Spleen (tissue), 11 donors: ENCODE results near the gene DOCK9. TPM values are rescaled to one million over a fixed set of nuclear protein-coding genes. Genes with fewer than 3 reads are reported as not detected.
A peak's percentile ranks its signal among the peaks of the same experiment; 100 is the strongest.

Experiments
- DNase-seq: peaks from one replicate; pipeline ENCODE4 v3.0.0-alpha.2; 2020
- H3K27ac ChIP-seq, 8 donors: fragments of 200-600 bp; sonication (generic) in 7 of 8; 1 replicate in 4 of 8; 2 replicates in 4 of 8; pipeline versions ENCODE4 v1.5.0 to v1.8.0; 2016 to 2021; ENCODE audit warnings: inconsistent platforms in 4 of 8, mild to moderate bottlenecking in 4 of 8, moderate library complexity in 1 of 8
- H3K27me3 ChIP-seq, 7 donors: fragments of 200-600 bp; sonication (generic) in 6 of 7; replicated peaks in 1 of 7; 1 replicate in 4 of 7; 2 replicates in 3 of 7; pipeline versions ENCODE4 v1.5.0 to v1.8.0; 2016 to 2021; ENCODE audit warnings: inconsistent platforms in 3 of 7, mild to moderate bottlenecking in 1 of 7
- H3K36me3 ChIP-seq, 6 donors: fragments of 200-600 bp; sonication (generic) in 5 of 6; 1 replicate in 4 of 6; 2 replicates in 2 of 6; pipeline versions ENCODE4 v1.5.0 to v1.8.0; 2016 to 2021; ENCODE audit warnings: inconsistent platforms in 2 of 6
- H3K4me1 ChIP-seq, 6 donors: fragments of 200-600 bp; sonication (generic) in 5 of 6; 1 replicate in 3 of 6; 2 replicates in 3 of 6; pipeline versions ENCODE4 v1.5.0 to v1.8.0; 2016 to 2021; ENCODE audit warnings: inconsistent platforms in 3 of 6
- H3K4me3 ChIP-seq, 8 donors: fragments of 200-600 bp; sonication (generic) in 7 of 8; 1 replicate in 4 of 8; 2 replicates in 4 of 8; pipeline versions ENCODE4 v1.5.0 to v1.8.0; 2016 to 2021; ENCODE audit warnings: inconsistent platforms in 4 of 8, mild to moderate bottlenecking in 4 of 8, moderate library complexity in 2 of 8
- H3K9me3 ChIP-seq, 8 donors: fragments of 200-600 bp; sonication (generic) in 7 of 8; 1 replicate in 4 of 8; 2 replicates in 4 of 8; pipeline versions ENCODE4 v1.5.0 to v1.8.0; 2016 to 2021; ENCODE audit warnings: inconsistent platforms in 4 of 8
- POLR2A ChIP-seq, 3 donors: fragments of 450-650 bp; IDR thresholded peaks; one replicate each; pipeline ENCODE4 v1.5.1; 2017; ENCODE audit warnings: antibody characterized with exemption in 3 of 3, mild to moderate bottlenecking in 1 of 3
- POLR2AphosphoS5 ChIP-seq, 3 donors: sonication (generic); formaldehyde crosslinking; IDR thresholded peaks; one replicate each; pipeline ENCODE4 v1.5.1; 2017; ENCODE audit warnings: antibody characterized with exemption in 3 of 3
- WGBS, 5 donors: extraction: QIAGEN DNeasy Blood & Tissue Kit in 3 of 5; methylation state at CpG; one replicate each; pipeline versions ENCODE4 v1.1.5 to v1.1.7; 2013 to 2018; 5-methylcytosine and 5-hydroxymethylcytosine counted together
- intact Hi-C: fragments of 100-400 bp; cut with DNase I; formaldehyde crosslinking; loops from one replicate; pipeline ENCODE4 v1.15.0; 2023; ENCODE audit warnings: low total_unique reads
- polyA plus RNA-seq, 3 donors: library from polyadenylated mRNA; stranded (reverse); fragments of 200-250 nt; gene quantifications; one replicate each; pipeline ENCODE4 v1.2.1, GENCODE V29; 2013
- total RNA-seq, 7 donors: library from RNA; depleted of rRNA in 3 of 7; stranded (reverse); fragments of >200 nt in 3 of 7; fragmentation: NEBNext Ultra II Directional in 4 of 7; extraction: Animal tissue kit (Norgen Biotek cat#: 25700) in 4 of 7; gene quantifications; one replicate each; pipeline versions ENCODE4 v1.1.0 to v1.2.1, GENCODE V29; 2016 to 2021
- TF ChIP-seq, protein P1 (sequence below), 11 experiments: fragments of 200-600 bp in 7 of 11; fragments of 450-650 bp in 4 of 11; sonication (generic) in 4 of 11; IDR thresholded peaks in 8 of 11; conservative IDR thresholded peaks in 3 of 11; 1 replicate in 7 of 11; 2 replicates in 4 of 11; pipeline versions ENCODE4 v1.4.0 to v1.8.0; 2016 to 2021; ENCODE audit warnings: antibody characterized with exemption in 11 of 11, inconsistent platforms in 4 of 11, mild to moderate bottlenecking in 1 of 11
- donor health status: healthy with polysubstance abuse.
- donor health status: DM: no; HTN: no; CAD: no; lungs with moderate emphysema.
- donor health status: DM: no; HTN: no; CAD: no.
- donor health status: Bipolar disorder and iron deficiency.
- donor health status: healthy.
- donor health status: DM: no; HTN: no; CAD: no.
- donor health status: DM: yes; HTN: yes; CAD: no.

The DOCK9 gene
- total and polyA plus RNA-seq, 10 donors = 6.9 to 53.3 (median 47.6) TPM

DNA sequence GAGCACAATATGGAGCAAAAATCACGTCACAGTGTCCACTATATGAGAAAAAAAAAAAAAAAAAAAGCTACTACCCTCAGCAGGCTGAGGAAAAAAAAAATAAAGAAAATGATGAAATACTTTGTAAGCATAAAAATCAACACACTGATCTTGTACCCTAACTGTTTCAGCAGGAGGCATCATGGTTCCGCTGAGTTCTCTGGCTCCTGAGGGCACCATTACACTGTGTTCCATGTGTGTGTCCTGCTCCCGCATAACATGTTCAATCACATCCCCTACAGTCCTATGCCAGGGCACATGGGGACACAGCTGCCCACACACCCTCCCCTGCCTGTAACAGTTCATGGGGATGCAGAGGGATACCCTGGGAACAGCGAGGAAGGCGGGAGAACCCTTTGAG lies 33.5 kb downstream of the DOCK9 start:
- Histone ChIP-seq H3K4me1 (peaks cover 0 to 11% (median 0%) of the 10 kb centered on the region in 6 donors), H3K9me3 (no peaks in the 10 kb centered on the region), H3K27me3 (no peaks in the 10 kb centered on the region), H3K4me3 (no peak overlapping the region), H3K27ac (no peak overlapping the region), H3K36me3 (no peaks in the 10 kb centered on the region)
- TF ChIP-seq, protein P1, sequence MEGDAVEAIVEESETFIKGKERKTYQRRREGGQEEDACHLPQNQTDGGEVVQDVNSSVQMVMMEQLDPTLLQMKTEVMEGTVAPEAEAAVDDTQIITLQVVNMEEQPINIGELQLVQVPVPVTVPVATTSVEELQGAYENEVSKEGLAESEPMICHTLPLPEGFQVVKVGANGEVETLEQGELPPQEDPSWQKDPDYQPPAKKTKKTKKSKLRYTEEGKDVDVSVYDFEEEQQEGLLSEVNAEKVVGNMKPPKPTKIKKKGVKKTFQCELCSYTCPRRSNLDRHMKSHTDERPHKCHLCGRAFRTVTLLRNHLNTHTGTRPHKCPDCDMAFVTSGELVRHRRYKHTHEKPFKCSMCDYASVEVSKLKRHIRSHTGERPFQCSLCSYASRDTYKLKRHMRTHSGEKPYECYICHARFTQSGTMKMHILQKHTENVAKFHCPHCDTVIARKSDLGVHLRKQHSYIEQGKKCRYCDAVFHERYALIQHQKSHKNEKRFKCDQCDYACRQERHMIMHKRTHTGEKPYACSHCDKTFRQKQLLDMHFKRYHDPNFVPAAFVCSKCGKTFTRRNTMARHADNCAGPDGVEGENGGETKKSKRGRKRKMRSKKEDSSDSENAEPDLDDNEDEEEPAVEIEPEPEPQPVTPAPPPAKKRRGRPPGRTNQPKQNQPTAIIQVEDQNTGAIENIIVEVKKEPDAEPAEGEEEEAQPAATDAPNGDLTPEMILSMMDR (IDR thresholded peaks at IDR 0.05 in 8 of 11, conservative IDR thresholded peaks at IDR 0.05 in 3 of 11) = no peak
- TF ChIP-seq POLR2A (IDR thresholded peaks at IDR 0.05) (no peak), POLR2AphosphoS5 (IDR thresholded peaks at IDR 0.05) (no peak)
- WGBS, 5 donors = 93 to 99% (median 95%) methylated on average over 5 of the region's 5 CpGs
- intact Hi-C loops = no loop called here
- peak; percentile 27 for DNase-seq

DNA sequence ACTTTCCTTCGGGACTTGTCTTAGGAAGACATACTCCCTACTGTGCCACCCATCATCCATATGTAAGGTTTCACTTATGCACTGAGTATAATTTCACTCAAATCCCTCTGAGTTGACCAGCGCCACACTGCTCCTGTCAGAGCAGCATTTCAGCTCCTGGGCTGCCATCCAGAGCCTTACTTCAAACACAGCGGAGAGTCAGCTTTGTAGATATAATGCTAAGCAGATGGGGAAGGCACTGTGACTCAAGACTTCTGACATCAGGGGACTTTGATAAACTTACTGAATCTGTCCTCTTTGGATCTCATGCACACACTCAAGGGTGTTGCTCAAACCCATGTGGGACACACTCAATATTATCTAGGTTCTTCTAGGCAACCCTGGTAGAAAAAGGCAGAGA lies 34.9 kb downstream of the DOCK9 start:
- Histone ChIP-seq H3K4me1 (peaks cover 0 to 11% (median 0%) of the 10 kb centered on the region in 6 donors), H3K9me3 (no peaks in the 10 kb centered on the region), H3K4me3 (no peak overlapping the region), H3K27me3 (no peaks in the 10 kb centered on the region), H3K27ac (no peak overlapping the region), H3K36me3 (no peaks in the 10 kb centered on the region)
- whole genome bisulfite sequencing, 5 donors = 92 to 98% (median 97%) methylated on average over 3 of the region's 3 CpGs
- DNase-seq = peak; percentile 13
- TF ChIP-seq POLR2AphosphoS5 (IDR thresholded peaks at IDR 0.05) = no peak
- no peak for TF ChIP-seq POLR2A (IDR thresholded peaks at IDR 0.05)
- TF ChIP-seq, protein P1 (IDR thresholded peaks at IDR 0.05 in 8 of 11, conservative IDR thresholded peaks at IDR 0.05 in 3 of 11) = no peak
- intact Hi-C loops = no loop called here

DNA sequence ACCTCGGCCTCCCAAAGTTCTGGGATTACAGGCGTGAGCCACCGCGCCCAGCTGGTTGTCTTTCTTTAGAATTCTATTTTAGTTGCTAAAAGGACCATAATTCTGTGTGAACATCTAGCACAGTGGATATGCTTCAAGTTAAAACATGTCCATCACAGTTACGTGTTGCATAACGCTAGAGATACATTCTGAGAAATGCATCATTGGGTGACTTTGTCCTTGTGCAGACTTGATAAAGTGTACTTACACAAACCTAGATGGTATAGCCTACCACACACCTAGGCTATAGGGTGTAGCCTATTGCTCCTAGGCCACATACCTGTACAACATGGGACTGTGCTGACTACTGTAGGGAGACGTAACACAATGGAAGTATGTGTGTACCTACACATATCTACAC lies 35.4 kb downstream of the DOCK9 start:
- Histone ChIP-seq H3K27ac (no peak overlapping the region), H3K4me3 (no peak overlapping the region), H3K27me3 (no peaks in the 10 kb centered on the region), H3K36me3 (no peaks in the 10 kb centered on the region), H3K9me3 (no peaks in the 10 kb centered on the region), H3K4me1 (peaks cover 0 to 6% (median 0%) of the 10 kb centered on the region in 6 donors)
- TF ChIP-seq, protein P1 (IDR thresholded peaks at IDR 0.05 in 8 of 11, conservative IDR thresholded peaks at IDR 0.05 in 3 of 11) = no peak
- TF ChIP-seq POLR2AphosphoS5 (IDR thresholded peaks at IDR 0.05) = no peak
- TF ChIP-seq POLR2A (IDR thresholded peaks at IDR 0.05) = no peak
- DNase-seq = peak; percentile 9
- intact Hi-C loops = no loop called here
- WGBS, 5 donors = 96 to 99% (median 97%) methylated on average over 7 of the region's 7 CpGs

DNA sequence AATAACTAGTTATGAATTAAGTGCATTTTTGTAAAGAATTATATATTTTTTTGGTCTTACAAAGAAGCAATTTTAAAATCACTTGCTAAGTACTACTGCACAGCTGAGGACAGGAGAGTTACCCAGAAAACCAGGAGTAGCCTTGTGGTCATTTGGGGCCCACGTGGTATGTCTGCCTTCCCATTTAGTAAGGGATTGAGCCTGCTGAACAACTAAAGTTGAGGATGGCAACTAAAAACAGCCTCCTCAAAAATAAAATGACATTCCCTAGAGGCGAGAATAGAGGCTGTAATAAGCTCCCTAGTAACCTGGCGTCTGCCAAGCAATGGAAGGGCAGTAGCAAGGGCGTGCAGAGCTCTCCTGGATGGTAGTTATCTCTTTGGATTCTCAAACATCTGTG lies 36.3 kb downstream of the DOCK9 start:
- Histone ChIP-seq H3K27ac (no peak overlapping the region), H3K36me3 (no peaks in the 10 kb centered on the region), H3K4me3 (no peak overlapping the region), H3K4me1 (no peaks in the 10 kb centered on the region), H3K9me3 (no peaks in the 10 kb centered on the region), H3K27me3 (no peaks in the 10 kb centered on the region)
- intact Hi-C loops = no loop called here
- TF ChIP-seq, protein P1 (IDR thresholded peaks at IDR 0.05 in 8 of 11, conservative IDR thresholded peaks at IDR 0.05 in 3 of 11) = no peak
- TF ChIP-seq POLR2A (IDR thresholded peaks at IDR 0.05) (no peak), POLR2AphosphoS5 (IDR thresholded peaks at IDR 0.05) (no peak)
- DNase-seq = peak; percentile 8
- 82 to 94% (median 89%) methylated on average over 4 of the region's 4 CpGs for WGBS, 5 donors
